ENCODE results near the gene PROS1.

Gene PROS1

DNA sequence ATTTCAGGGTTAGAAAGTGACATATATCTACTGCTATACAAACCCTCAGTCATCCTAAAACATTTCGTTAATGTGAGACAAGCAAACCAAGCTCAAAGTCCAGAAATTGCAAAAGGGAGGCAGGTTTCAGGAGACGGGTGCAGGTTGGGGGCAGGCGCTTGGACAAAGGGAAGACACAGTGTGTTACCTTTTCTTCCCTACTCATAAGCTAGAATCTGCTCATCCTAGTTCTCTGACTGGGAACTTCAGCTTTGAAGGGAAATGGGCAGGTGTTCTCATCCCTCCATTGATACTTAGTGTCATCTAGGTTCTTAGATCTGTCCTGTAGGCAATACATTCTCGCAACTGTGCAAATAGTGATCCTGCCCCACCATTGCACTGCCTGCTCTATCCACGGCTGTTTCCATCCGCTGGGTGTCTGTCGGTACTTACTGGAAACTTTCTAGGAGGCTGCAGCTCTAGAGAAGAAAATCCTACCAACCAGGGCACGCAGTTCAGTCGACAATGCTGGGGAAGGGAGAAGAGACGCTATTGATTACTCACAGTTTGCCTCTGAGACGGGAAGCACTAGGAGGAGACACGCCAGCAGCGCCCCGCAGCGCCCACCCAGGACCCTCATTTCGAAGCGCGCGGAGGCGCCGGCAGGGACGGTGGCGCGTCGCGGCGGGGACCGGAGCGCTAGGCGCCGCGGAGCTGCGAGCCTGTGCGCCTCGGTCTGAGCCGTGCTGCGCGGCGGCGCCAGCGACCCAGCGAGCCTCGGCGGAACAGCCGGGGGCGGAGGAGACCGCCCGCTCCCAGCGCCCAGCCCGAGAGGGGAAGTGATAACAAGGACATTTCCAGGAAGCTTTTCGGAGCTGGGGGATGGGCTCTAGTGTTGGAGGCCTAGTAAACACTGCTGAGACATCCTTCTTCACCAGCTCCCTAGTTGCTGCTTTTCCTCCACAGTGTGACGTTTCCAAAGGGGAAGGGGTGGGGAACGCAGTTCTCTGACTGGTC, at the start of gene PROS1:
Gene PROS1, minus strand, starts transcription at position 766 of the 996 bp plus-strand sequence. Its CDS starts 147 bp downstream, at position 619.
- peak; percentile 71 for DNase-seq (ENCODE audit: low spot score)

DNA sequence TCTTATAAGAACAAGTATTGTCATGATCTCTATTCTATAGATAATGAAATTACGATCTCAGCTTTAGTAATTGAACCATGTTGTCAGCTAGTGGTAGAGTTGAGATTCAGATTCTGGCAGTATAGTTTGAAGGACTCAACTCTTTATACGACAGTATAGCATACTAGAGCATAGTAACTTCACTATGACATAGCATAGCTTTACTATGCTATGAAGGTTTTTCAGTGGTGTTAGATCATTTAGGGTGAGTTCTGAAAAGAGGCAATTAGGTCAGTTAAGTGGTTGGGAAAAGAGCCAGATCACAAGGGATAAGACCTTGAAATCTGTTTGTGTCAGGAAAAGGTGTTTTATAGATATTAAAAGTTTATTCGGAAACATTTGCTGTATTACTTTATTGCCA, 46.6 kb upstream of the PROS1 start:
- DNase-seq (ENCODE audit: low spot score): no peak

DNA sequence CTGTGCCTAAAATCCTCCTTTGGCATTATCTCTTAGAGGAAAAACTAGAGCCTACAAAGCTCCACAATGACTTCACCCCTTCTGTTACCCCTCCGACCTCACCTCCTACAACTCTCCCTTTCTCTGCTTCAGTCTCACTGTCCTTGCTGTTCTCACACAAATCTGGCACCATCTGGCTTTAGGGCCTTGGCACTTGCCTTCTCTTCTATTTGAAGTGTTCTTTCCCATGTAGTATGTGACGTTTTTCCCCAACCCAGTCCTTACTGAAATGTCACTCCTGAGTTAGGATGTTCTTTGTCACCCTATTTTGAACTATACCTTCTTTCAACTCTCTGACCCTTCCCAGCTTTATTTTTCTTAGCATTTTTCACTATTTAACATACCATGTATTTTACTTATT, 46.0 kb upstream of the PROS1 start:
- no peak for DNase-seq (ENCODE audit: low spot score)

DNA sequence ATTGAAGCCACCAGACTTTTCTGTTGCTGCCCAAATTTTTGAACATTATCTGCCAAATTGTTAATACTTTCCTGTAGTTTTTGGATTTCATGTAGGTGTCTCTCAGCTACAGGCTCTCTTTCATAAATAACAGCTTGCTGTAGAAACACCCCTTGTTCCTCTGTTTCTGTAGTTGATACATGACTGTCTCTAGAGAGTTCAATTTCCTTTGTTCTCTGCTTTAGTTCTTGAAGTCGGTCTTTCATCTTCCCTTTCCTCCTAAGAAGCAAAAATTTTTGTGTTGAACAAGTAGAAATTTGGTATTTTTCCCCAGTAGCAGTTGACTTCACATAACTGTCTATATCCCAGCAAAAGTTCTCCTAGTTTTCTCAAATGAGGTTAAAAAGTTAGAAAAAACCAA, 41.3 kb upstream of the PROS1 start:
- DNase-seq (ENCODE audit: low spot score): no peak

DNA sequence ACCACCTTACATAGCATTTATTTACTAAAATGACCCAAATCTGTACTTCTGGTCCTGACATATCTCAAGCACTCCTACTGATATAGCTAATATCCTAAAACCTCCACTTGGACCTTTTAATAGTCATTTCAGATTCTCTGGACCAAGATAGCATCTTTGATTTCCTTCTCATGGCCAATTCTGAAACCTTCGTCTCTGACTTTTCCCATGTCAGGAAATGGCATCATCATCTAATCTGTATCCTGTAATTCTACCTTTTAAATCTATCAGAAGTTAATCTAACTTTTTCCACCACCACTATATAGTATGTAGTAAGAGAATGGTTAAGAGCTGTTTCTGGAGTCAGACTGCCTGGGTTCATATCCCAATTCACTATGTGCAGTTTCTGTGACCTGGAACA, 38.5 kb upstream of the PROS1 start:
- no peak for DNase-seq (ENCODE audit: low spot score)

- DNase-seq (ENCODE audit: low spot score): no peak
Observed at GRCh38 chr3:94011233-94011711, 37.6 kb upstream of the PROS1 start.

GRCh38 chr3:94009608-94010007, 35.9 kb upstream of the PROS1 start:
- DNase-seq (ENCODE audit: low spot score): no peak

GRCh38 chr3:94008253-94008652, 34.6 kb upstream of the PROS1 start:
- DNase-seq (ENCODE audit: low spot score): no peak

DNA sequence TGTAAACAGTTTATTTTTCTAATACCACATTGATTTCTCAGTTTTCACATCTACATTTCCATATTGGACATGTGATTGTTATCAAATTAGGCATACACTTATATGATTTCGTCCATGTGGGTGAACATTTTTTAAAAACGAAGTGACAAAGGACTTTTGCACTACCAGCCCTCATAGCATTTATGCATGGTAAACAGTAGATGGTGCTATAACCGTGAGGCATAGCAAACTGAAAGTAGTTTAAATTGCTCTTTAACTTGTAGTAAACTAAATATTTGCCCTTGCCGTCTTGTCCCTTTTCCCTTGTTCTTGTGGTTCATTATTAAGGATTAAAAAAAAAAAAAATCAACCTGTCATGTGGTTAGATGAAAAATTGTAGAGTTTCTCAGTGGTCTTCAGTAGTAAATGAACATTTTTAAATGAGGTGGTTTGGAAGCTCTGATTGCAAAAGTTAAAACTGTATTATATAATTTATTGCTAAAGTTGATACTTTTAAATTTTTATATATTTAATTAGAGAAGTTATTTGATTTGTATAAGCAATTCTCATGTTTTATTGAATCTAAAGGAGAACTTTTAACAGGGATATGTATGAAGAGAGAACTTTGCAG, 30.7 kb upstream of the PROS1 start:
- peak; percentile 72 for DNase-seq (ENCODE audit: low spot score)

DNA sequence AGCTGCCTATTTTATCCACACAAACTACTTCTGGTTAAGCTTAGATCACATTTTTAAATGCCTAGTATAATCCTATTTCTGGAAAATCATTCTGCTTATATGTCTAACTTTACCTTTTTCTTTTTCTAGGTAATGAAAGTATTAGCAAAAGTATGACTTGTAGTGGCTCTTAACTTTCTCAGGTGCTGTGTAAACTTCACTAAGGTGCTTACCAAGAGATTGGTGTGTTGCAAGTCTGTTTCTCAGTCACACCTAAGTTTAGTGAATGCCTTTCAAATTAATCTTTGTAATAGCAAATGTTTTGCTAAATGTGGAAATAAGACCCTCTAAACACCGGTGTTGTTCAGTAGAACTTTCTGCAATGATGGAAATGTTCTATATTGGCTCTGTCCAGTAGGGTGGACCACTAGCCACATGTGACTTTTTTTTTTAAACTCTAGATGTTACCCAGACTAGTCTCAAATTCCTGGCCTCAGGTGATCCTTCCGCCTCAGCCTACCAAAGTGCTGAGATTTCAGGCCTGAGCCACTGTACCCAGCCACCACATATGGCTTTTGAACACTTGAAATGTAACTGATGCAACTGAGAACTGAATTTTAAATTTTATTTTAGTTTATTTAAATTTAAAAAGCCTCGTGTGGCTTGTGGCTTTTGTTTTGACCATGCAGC, 28.3 kb upstream of the PROS1 start:
- no peak for DNase-seq (ENCODE audit: low spot score)

GRCh38 chr3:94001191-94001590, 27.5 kb upstream of the PROS1 start:
- DNase-seq (ENCODE audit: low spot score): no peak

DNA sequence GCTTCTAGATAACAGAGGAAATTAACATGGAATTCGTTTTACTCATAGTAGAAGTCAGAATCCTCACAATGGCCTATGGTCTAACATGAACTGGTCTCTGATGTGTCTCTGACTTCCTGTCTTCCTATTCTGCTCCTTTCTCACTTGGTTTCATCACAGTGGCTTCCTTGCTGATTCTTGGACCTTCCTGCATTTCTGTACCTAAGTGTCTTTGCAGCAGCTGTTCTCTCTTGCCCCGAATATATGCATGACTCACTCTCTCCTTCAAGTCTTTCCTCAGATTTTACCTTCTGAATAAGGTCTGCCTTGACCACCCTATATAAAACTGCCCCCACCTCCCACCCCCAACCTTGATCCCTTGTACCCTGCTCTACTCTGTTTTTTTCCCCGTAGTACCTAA, 20.4 kb upstream of the PROS1 start:
- DNase-seq (ENCODE audit: low spot score): no peak

GRCh38 chr3:93992207-93992606, 18.5 kb upstream of the PROS1 start:
- no peak for DNase-seq (ENCODE audit: low spot score)

DNA sequence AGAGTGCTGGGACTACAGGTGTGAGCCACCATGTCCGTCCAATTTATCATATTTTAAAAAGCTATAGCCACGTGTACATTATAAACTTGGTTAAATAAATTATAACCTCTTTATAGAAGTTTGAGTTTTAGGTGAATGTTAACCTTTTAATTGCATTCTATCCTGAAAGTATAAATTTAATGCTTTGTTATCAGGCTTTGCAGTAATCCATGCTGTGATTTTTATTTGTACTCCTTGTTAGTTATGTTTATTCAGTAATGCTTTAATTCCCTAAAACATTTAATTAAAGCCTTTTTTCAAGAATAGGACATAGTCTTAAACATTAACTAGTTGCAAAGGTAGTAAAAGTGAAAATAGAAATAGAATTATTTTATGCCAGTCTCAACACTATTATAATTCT, 17.9 kb upstream of the PROS1 start:
- no peak for DNase-seq (ENCODE audit: low spot score)

- DNase-seq (ENCODE audit: low spot score): no peak
Observed at GRCh38 chr3:93989241-93989640, 15.5 kb upstream of the PROS1 start.

GRCh38 chr3:93988764-93989163, 15.1 kb upstream of the PROS1 start:
- no peak for DNase-seq (ENCODE audit: low spot score)

DNA sequence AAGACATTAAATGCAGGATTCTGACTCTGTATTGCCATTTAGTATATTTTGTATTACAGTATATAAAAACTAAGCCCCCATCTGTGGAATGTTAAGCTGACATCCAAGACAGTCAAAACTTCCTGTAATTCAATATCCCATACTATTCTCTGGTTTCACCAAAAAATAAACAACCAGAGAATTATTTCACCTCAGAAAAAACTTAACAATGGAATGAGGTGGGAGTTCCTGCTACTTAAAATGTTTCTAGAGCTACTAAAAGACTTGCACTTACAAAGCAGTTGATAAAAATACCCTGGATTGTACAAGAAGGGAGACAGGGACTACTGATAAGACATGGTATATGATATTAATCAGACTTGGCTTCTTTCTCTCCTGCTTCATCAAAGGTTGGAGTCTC, 14.6 kb upstream of the PROS1 start:
- no peak for DNase-seq (ENCODE audit: low spot score)

DNA sequence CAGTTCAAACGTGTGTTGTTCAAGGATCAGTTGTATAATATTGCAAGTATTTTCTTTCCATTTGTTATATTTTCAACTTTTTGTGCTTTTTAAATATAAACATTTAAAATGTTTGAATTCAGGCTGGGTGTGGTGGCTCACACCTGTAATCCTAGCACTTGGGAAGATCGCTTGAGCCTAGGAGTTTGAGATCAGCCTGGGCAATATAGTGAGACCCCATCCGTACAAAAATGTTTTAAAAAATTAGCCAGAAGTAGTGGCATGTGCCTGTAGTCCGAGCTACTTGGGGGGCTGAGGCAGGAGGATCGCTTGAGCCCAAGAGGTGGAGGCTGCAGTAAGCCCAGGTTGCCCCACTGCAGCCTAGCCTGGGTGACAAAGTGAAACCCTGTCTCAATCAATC, 10.9 kb upstream of the PROS1 start:
- no peak for DNase-seq (ENCODE audit: low spot score)

DNA sequence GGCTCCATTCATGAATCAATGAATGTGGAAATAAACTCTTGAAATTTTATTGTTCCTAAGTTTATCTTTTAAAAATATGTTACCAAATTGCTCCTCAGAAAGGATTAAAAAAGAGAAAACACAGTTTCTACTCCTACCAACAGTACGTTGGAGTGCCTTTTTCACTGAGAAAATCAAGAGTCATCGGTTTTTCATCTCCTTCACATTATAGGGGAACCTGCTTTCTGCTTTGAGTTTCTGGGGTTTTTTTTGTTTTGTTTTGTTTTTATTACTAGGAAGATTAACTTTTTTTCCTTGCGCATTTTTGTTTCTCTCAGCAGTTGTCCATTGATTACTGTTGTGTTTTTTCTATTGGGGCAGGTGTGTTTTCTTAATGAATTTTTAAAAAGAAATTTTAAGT, 9.7 kb upstream of the PROS1 start:
- DNase-seq (ENCODE audit: low spot score): no peak

DNA sequence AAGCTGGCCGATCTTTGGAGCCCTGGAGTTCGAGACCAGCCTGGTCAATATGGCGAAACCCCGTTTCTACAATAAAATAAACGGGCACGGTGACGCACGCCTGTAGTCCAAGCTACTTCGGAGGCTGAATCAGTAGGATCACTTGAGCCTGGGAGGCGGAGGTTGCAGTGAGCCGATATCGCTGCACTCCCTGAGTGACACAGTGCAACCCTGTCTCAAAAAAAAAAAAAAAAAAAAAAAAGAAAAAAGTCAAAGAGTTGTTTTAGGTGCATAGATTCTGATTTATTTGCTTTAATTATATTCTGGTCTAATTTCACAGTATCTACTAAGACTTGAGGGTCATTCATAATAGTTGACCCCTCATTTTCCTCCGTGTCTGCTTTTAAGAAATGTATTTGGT, 8.0 kb upstream of the PROS1 start:
- no peak for DNase-seq (ENCODE audit: low spot score)

GRCh38 chr3:93979850-93980676, 6.4 kb upstream of the PROS1 start, which contains the start of gene ARL13B:
TSS of gene ARL13B (plus strand) at chr3:93980155. CDS start at chr3:93980424, 269 bp downstream.
- DNase-seq (ENCODE audit: low spot score): peak; percentile 99

DNA sequence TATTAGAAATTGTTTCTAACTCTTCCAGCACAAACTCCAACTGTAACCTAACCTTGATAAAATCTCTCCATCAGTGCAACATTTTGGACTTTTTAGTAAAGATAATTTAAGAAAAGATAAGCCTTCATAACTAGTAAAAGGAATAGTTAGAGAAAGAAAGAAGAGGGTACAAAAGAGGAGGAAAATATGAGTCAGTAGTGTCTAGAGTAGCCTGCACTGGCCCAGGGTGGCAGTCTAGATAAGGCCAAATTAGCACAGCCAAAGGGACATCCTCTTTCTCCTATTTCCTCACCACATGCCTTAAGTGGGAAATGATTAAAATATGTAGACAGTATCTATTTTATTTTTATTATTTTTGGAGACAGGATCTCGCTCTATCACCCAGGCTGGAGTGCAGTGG, 3.7 kb downstream of the PROS1 start:
- DNase-seq (ENCODE audit: low spot score): peak; percentile 22

All from hematopoietic multipotent progenitor cell treated with erythropoietin and hydrocortisone succinate and interleukin-3 and kit ligand, for 15 days (in vitro differentiated cells).